ENCODE measurements around the gene CEBPG. TPM values are rescaled to one million over a fixed set of nuclear protein-coding genes. Genes with fewer than 3 reads are reported as not detected.

The CEBPG gene
- total and polyA plus RNA-seq, 5 donors = 12.7 to 18.3 (median 15.5) TPM

DNA sequence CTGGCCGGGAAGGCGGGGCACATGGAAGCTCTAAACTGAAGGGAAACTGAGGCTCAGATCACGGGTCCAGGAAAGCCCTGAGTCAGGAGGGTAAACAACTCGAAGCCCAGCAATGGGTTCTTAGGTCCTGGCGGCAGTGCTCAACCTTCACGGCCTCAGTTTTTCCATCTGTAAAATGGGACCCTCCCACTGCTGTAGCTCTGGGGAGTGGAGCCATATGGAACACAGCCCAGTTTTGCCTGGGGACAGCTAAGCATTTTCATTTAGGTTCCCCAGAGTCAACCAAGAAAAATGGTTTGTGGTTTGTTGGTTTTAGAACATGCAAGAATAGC lies 30.4 kb downstream of the CEBPG start:
- H3K27me3 ChIP-seq (ENCODE audit: control insufficient read depth, insufficient read depth) = no peaks in the 10 kb centered on the region
- WGBS = 92% methylated on average over 6 of the region's 6 CpGs
- intact Hi-C loops (cut with DNase I) = no loop called here
- ATAC-seq (no peak), DNase-seq (no peak)
- H3K27ac ChIP-seq (ENCODE audit: low read length) = no peak overlapping the region
- no peaks in the 10 kb centered on the region for H3K4me1 ChIP-seq (ENCODE audit: control insufficient read depth, insufficient read depth, low read length)
- no peak overlapping the region for H3K4me3 ChIP-seq (ENCODE audit: low read length)
- no peaks in the 10 kb centered on the region for H3K9me3 ChIP-seq (ENCODE audit: control insufficient read depth, low read length)

DNA sequence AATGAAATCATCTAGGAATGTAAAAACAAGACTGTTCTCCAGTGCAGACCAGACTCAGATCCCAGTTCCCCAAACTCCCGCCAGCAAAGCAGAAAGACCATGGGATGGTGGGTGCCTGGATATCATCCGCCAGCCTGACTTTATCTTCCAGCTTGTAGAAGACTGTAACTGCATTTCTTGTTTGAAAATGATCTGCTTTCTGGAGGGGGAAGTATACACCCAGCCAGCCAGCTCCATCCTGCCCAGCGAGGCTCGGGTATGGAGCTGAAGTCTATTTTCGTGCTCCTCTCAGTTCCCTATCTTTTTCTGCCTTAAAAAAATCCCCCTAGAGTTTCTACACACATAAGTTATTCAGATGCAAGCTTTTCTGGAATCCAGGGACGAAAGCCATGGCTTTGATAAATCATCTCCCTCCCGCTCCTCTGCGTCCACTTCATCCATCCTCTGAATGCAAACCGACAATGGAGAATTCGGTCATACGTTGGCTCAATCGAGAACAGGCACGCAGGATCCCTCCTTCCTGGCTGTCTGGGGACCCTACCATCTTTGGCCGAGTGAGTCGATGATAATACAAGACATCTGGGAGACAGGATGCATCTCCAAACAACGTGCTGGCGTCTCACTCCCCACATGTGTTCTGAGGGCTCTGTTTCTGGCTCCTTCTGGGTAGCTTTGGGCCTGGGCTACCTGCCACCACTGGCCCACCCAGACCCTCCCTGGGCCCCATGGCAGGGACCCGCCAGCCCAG lies 31.2 kb downstream of the CEBPG start:
- no peaks in the 10 kb centered on the region for H3K4me1 ChIP-seq (ENCODE audit: control insufficient read depth, insufficient read depth, low read length)
- WGBS = 65% methylated on average over 18 of the region's 18 CpGs
- peak in 2 of 3 donors; percentile 31 to 47 for DNase-seq
- H3K9me3 ChIP-seq (ENCODE audit: control insufficient read depth, low read length) = no peaks in the 10 kb centered on the region
- no peak for ATAC-seq
- no peak overlapping the region for H3K4me3 ChIP-seq (ENCODE audit: low read length)
- no peaks in the 10 kb centered on the region for H3K27me3 ChIP-seq (ENCODE audit: control insufficient read depth, insufficient read depth)
- H3K27ac ChIP-seq (ENCODE audit: low read length) = no peak overlapping the region
- intact Hi-C loops (cut with DNase I) = loop anchor here in 1 of 4 donors (5.0 kb wide), 1 partner anchor 167 kb away; no protein-coding TSS in a partner anchor

DNA sequence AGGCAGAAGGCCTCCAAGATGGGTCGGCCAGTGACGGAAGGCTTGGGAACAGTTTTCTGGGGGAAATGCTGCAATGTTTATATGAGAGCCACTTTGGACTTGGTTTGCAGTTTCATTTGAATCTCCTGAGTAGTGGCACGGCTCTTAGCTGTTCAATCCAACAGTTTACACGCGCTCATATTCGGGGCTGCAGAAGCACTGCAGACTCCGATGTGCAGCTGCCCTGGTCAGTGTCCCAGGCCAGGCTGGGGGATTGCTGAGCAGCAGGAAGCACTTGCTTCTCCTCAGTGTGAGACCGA lies 31.7 kb downstream of the CEBPG start:
- ATAC-seq (no peak), DNase-seq (no peak)
- Histone ChIP-seq H3K27me3 (ENCODE audit: control insufficient read depth, insufficient read depth) (no peaks in the 10 kb centered on the region), H3K4me3 (ENCODE audit: low read length) (no peak overlapping the region), H3K27ac (ENCODE audit: low read length) (no peak overlapping the region), H3K9me3 (ENCODE audit: control insufficient read depth, low read length) (no peaks in the 10 kb centered on the region), H3K4me1 (ENCODE audit: control insufficient read depth, insufficient read depth, low read length) (no peaks in the 10 kb centered on the region)
- 65% methylated on average over 8 of the region's 8 CpGs for WGBS
- intact Hi-C loops (cut with DNase I) = loop anchor here in 1 of 4 donors (5.0 kb wide), 1 partner anchor 168 kb away; no protein-coding TSS in a partner anchor

DNA sequence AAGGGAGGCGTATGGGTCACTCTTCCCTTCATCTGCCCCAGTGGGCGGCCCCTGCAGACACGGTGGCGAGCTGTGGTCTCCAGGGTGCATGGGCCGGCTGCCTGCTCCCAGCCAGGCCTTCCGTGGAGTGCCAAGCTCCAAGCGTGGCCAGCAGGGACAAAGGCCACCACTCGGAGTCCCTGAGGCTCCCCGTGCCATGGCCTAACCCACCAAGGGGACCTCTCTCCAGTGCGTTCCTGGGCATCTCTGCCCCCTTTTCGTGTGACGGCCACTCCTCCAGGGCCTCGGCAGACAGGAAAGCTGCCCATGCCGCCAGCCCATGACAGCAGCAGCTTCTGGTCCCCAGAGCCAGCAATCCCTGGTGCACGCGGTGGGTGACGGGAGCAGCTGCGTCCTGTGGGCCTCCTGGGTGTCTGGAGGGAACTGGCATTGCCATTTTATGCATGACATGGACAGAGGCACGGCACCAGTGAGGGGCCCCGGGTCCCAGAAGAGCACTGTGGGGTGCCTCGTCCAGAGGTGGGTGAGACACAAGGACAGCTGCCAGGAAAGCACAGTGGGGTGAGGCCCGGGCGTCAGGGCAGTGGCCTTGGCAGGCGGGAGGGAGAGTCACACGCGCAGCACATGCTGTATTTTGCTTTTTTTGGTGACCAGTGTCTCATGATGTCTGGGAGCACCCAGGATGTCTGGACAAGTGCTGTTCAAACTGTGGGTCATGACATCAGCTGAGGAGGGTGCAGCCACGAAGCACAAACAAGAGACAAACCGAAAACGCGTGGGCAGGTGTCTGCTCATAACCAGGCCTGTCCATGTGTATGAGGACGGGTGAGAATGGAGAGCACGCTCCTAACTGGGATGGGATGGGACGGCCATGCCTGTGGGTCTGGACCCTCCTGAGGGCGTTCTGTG lies 32.3 kb downstream of the CEBPG start:
- 79% methylated on average over 34 of the region's 34 CpGs for WGBS
- no peak overlapping the region for H3K4me3 ChIP-seq (ENCODE audit: low read length)
- no peak overlapping the region for H3K27ac ChIP-seq (ENCODE audit: low read length)
- no peak for ATAC-seq
- no peaks in the 10 kb centered on the region for H3K27me3 ChIP-seq (ENCODE audit: control insufficient read depth, insufficient read depth)
- H3K4me1 ChIP-seq (ENCODE audit: control insufficient read depth, insufficient read depth, low read length) = no peaks in the 10 kb centered on the region
- no peaks in the 10 kb centered on the region for H3K9me3 ChIP-seq (ENCODE audit: control insufficient read depth, low read length)
- DNase-seq = peak; percentile 18 to 67 (median 61)
- intact Hi-C loops (cut with DNase I) = loop anchor here (2.0 to 5.0 kb wide), 4 partner anchors 163 to 169 kb away; no protein-coding TSS in a partner anchor

DNA sequence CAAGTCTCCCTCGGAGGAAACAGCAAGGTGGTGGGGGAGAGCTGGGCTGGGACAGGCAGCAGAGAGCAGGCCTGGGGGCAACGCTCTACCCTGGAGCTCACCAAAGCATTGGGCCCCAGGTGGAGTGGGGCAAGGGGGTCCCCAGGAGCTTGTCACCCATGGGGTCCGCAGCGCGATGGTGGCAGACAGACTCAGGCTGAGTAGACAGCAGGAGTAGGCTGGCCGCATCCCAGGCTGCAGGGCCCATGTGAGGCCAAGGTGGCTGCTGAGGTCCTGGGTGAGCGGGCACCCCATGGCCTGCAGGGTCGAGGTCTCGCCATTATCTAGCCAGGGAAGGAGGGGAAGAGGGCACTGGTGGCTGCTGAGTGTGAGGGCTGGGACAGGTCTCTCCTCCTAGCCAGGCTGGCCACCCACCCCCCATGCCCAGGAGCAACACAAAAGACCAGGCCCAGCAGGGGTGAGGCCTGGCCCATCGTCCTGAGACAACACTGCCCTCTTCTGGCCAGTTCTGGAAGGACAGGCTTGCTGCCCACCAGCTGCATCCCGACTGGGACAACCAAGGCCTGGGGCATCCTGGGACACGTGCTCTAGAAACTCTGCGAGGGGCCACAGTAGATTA lies 33.1 kb downstream of the CEBPG start:
- peak; percentile 56 to 73 for ATAC-seq
- 66% methylated on average over 13 of the region's 13 CpGs for WGBS

DNA sequence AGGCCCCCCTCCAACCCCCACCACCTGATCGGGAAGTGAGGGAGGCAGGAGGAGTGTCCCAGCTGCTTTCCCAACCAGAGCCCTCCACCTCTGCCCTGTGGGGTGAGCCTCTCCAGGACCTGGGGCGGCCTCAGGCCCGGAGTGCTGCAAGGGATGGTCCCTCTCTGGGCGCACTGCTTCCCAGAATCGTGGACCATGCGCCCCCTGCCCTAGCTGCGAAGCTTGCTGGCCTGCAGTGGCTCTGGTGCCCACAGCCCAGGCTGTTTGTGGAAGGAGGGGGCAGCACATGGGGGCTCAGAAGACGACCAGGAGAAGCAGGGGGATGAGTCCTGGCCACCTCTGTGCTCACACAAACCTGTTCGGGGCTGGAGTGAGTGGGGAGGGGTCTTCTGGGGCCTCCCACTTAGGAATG lies 33.6 kb downstream of the CEBPG start:
- no peaks in the 10 kb centered on the region for H3K9me3 ChIP-seq (ENCODE audit: control insufficient read depth, low read length)
- no peaks in the 10 kb centered on the region for H3K4me1 ChIP-seq (ENCODE audit: control insufficient read depth, insufficient read depth, low read length)
- no peak overlapping the region for H3K27ac ChIP-seq (ENCODE audit: low read length)
- 48% methylated on average over 9 of the region's 9 CpGs for WGBS
- no peak for DNase-seq
- peak in 1 of 2 donors; percentile 9 for ATAC-seq
- H3K4me3 ChIP-seq (ENCODE audit: low read length) = no peak overlapping the region
- intact Hi-C loops (cut with DNase I) = loop anchor here (2.0 to 5.0 kb wide), 4 partner anchors 164 to 170 kb away; no protein-coding TSS in a partner anchor
- no peaks in the 10 kb centered on the region for H3K27me3 ChIP-seq (ENCODE audit: control insufficient read depth, insufficient read depth)

More for the DNA sequence above, 33.1 kb downstream of the CEBPG start:
- Histone ChIP-seq H3K9me3 (ENCODE audit: control insufficient read depth, low read length) (no peaks in the 10 kb centered on the region), H3K4me1 (ENCODE audit: control insufficient read depth, insufficient read depth, low read length) (no peaks in the 10 kb centered on the region), H3K27ac (ENCODE audit: low read length) (no peak overlapping the region), H3K27me3 (ENCODE audit: control insufficient read depth, insufficient read depth) (no peaks in the 10 kb centered on the region), H3K4me3 (ENCODE audit: low read length) (no peak overlapping the region)
- DNase-seq = peak; percentile 70 to 91 (median 88)
- intact Hi-C loops (cut with DNase I) = loop anchor here (2.0 to 5.0 kb wide), 4 partner anchors 164 to 169 kb away; no protein-coding TSS in a partner anchor

DNA sequence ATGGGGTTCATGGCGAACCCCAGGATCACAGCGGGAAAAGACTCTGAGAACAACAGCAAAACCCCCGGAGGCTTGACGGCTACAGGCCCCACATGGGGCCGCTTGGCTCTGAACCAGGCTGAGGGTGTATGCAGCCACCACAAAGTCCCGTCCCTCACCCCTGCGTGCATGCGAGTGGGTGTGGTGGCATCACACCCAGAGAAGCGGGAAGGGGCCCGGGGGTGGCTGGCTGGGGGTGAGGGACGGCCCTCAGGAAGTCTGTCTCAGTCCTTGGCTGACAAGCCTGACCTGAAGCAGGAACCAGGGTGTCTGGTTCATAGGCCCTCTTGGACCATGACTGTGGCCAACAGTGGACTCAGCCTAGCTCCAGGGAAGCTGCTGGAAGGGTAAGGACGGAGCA lies 34.2 kb downstream of the CEBPG start:
- Histone ChIP-seq H3K27ac (ENCODE audit: low read length) (no peak overlapping the region), H3K9me3 (ENCODE audit: control insufficient read depth, low read length) (no peaks in the 10 kb centered on the region), H3K27me3 (ENCODE audit: control insufficient read depth, insufficient read depth) (no peaks in the 10 kb centered on the region), H3K4me1 (ENCODE audit: control insufficient read depth, insufficient read depth, low read length) (no peaks in the 10 kb centered on the region), H3K4me3 (ENCODE audit: low read length) (no peak overlapping the region)
- DNase-seq = peak; percentile 10 to 59 (median 56)
- no peak for ATAC-seq
- intact Hi-C loops (cut with DNase I) = loop anchor here (2.0 to 5.0 kb wide), 4 partner anchors 165 to 170 kb away; no protein-coding TSS in a partner anchor
- 71% methylated on average over 12 of the region's 12 CpGs for WGBS

DNA sequence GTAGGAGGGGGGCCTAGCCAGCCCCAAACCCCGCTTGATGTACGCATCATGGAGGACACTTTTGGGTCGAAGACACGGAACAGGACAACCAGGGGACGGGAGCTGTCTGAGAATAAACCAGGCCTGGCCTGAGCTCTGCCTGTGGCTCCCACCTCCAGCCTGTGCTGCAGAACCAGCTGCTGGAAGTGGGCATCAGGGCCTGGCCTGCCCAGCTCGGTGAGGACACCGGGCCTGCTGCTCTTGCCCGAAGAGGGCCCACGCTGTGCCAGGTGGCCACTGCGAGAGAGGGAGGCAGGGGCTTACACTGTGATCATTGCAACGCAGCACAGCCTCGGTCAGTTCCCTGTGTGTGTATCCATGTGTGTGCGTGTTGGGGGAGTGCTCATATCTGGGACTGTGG lies 34.6 kb downstream of the CEBPG start:
- Histone ChIP-seq H3K4me3 (ENCODE audit: low read length) (no peak overlapping the region), H3K9me3 (ENCODE audit: control insufficient read depth, low read length) (no peaks in the 10 kb centered on the region), H3K27me3 (ENCODE audit: control insufficient read depth, insufficient read depth) (no peaks in the 10 kb centered on the region), H3K27ac (ENCODE audit: low read length) (no peak overlapping the region), H3K4me1 (ENCODE audit: control insufficient read depth, insufficient read depth, low read length) (no peaks in the 10 kb centered on the region)
- 87% methylated on average over 13 of the region's 13 CpGs for WGBS
- ATAC-seq (no peak), DNase-seq (peak in 2 of 3 donors; percentile 33 to 45)
- intact Hi-C loops (cut with DNase I) = loop anchor here in 1 of 4 donors (5.0 kb wide), 1 partner anchor 171 kb away; no protein-coding TSS in a partner anchor

DNA sequence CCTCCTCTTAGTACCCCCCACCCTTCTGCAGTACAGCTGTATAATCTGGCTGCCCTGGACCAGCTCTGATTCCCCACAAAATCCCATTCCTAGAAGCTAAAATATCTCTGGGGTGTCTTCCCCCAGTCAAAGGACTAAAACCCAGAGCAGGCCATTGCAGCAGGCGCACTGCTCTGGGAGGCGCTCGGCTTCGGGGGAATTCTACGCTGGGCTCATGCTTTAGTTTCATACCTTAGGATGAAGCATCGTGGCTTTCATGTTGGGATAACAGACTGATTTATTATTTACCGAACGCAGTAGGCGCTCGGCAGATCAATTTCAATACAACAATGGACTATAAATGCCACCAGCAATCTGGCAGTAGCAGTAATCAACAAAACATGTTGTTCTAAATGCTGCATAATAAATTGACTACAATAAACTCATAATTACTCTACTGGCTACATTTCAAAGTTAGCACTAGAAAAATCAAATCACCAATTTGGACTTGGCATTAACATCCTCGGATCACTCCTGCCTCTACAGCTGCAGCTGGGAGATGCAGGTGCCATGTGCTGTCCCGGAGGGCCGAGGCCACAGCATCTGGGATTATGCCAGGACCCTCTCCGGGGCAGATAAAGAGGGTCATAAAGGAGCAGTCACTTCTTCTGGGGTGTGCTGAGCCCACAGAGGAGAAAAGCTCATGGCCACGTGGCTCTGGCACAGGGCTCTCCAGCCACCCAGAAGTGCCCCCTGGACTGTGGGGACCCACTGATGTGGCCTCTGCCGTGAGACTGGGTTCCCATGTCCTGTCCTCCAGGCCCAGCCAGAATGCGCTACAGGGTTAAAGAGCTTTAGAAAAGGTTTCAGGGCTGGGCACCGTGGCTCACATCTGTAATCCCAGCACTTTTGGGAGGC lies 35.3 kb downstream of the CEBPG start:
- DNase-seq (peak in 2 of 3 donors; percentile 13 to 23), ATAC-seq (no peak)
- no peaks in the 10 kb centered on the region for H3K4me1 ChIP-seq (ENCODE audit: control insufficient read depth, insufficient read depth, low read length)
- intact Hi-C loops (cut with DNase I) = loop anchor here in 1 of 4 donors (5.0 kb wide), 1 partner anchor 171 kb away; no protein-coding TSS in a partner anchor
- H3K27me3 ChIP-seq (ENCODE audit: control insufficient read depth, insufficient read depth) = no peaks in the 10 kb centered on the region
- no peaks in the 10 kb centered on the region for H3K9me3 ChIP-seq (ENCODE audit: control insufficient read depth, low read length)
- no peak overlapping the region for H3K27ac ChIP-seq (ENCODE audit: low read length)
- H3K4me3 ChIP-seq (ENCODE audit: low read length) = no peak overlapping the region
- 85% methylated on average over 18 of the region's 18 CpGs for WGBS

Data from right cardiac atrium (tissue), 5 donors.